ENCODE data around the gene FASTK.

FASTK gene

DNA sequence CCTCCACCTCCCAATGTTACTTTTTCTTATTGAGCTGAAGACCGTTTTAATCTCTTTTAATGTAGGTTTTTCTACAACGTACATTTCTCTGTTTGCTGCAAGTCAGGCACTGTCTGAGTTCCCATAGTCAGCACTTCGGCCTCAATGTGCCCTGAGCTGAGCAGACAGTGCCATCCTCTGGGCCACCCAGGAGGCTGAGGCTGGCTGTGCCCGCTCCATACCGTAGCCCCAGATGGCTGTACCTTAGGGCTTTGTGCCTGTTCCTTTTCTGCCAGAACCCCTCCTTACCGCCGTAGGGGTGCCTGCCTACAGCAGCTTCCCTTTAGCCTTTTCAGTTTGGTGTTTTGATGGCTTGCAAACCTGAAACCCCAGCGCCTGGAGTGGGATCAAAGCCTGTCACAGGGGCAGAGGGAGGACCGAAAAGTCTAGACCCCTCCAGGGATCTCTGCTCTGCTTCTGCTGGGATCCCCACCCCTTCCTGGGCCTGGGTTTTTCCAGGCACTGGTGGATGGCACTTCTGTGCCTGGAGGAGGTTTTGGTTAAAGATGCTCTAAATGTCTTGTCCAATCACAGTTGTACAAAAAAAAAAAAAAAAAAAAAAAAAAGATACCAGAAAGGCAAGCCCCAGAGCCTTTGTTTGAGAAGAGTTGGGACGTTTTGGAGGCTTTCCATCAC lies 14.7 kb upstream of the FASTK start:
- DNase-seq = no peak

DNA sequence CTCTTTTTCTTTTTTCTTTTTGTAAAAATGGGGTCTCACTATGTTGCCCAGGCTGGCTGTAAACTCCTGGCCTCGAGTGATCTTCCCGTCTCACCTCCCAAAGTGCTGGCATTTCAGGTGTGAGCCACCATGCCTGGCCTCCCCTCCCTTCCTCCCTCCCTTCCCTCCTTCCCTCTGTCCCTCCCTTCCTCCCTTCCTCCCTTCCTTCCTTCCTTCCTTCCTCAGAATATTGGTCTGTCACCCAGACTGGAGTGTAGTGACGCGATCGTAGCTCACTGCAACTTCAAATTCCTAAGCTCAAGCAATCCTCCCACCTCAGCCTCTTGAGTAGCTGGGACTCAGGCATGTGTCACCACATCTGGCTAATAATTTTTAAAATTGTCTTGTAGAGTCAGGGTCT lies 14.1 kb upstream of the FASTK start:
- DNase-seq = no peak

DNA sequence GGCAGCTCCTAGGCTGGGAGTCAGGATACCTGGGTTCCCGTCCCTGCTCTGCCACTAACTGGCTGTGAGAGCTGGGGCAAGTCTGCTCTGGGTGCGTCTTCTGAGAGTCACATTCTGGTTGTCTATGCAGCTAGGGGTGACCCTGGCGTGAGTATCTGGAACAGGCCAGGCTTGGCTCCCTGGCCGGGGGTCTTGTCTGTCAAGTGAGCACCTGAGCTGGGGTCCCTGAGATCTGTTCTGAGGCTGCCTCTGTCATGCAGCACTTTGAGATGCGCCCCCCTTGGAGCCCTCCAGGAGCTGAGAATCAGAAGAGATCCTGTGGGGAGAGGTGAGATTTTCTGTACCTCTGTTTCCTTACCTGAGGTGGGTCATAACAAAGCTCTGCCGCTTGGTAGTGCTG lies 13.1 kb upstream of the FASTK start:
- DNase-seq = no peak

GRCh38 chr7:151091988-151092387 lies 11.4 kb upstream of the FASTK start:
- no peak for DNase-seq

GRCh38 chr7:151091431-151091830 lies 10.8 kb upstream of the FASTK start:
- DNase-seq = no peak

DNA sequence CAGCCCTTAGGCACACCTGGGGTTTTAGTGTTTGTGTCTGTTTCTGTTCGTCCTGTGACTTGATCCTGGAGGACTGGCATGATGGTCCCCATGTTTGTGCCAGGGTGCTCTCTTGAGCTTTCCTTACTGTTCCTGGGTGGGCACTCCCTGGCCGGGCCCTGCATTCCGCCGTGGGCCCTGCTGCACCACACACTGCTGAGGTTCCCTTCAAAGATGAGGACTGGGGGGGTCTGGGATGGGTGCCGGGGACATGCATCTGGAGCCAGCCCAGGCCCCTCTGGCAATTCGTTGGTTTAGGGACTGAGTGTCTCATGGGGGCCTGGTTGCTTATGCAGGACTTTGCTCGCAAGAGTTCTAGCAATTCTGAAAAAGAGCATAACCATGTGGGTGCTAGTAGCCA lies 10.4 kb upstream of the FASTK start:
- no peak for DNase-seq

GRCh38 chr7:151089893-151090730 lies 9.5 kb upstream of the FASTK start:
- peak; percentile 40 to 68 for DNase-seq

- DNase-seq = no peak
These were observed 8.5 kb upstream of the FASTK start for GRCh38 chr7:151088856-151089699.

- DNase-seq = no peak
These were observed 7.6 kb upstream of the FASTK start for GRCh38 chr7:151088019-151088855.

DNA sequence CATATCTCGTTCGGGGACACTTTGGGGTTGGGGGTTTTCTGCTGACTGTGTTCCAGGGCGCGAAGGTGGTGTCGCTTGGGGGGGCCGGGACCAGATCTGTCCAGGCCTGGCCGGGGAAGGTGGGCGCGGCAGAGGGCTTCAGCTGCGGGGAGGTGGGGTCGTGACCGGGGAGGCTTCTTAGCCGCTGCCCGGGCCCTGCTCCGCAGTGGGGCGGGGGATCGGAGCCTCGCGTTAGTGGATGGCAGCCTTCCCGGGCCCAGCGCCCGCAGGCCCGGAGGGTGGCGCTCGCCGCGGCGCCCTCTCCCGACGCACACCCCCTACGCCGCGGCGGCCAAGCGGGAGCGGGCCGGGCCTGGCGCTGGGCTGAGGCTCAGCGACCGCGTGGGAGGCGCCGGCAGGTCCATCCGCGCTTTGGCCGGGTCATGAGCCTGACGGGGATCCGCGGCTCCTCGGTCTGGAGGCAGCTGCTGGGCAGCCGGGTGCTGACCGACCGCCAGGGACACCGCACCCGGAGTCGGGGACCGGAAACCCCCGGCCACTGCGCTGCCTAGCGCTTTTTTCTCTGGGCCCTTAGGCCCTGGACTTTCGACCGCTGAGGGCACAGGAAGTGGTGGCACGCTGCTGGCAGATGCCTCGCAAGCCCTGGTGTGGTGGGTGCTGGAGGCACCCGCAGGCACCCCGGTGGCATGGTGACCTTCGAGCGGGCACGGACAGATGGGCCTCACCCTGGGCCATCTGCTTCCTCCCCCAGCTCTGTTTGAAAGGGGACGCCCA lies 6.8 kb upstream of the FASTK start:
- DNase-seq = peak in 1 of 2 experiments; percentile 7

DNA sequence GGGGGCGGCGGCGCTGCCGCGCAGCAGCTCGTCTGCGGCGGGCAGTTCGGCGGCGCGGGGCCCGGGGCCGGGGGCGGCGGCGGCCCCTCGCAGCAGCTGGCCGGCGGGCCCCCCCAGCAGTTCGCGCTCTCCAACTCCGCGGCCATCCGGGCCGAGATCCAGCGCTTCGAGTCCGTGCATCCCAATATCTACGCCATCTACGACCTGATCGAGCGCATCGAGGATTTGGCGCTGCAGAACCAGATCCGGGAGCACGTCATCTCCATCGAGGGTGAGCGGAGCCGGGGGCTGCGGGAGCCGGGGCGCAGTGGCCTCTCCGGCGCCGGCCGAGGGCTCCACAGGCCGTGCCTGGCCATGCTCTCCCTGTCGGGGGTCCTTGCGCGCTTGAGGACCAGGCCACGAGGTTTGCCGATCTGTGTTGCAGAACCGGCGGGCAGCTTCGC lies 6.2 kb upstream of the FASTK start:
- DNase-seq = no peak

DNA sequence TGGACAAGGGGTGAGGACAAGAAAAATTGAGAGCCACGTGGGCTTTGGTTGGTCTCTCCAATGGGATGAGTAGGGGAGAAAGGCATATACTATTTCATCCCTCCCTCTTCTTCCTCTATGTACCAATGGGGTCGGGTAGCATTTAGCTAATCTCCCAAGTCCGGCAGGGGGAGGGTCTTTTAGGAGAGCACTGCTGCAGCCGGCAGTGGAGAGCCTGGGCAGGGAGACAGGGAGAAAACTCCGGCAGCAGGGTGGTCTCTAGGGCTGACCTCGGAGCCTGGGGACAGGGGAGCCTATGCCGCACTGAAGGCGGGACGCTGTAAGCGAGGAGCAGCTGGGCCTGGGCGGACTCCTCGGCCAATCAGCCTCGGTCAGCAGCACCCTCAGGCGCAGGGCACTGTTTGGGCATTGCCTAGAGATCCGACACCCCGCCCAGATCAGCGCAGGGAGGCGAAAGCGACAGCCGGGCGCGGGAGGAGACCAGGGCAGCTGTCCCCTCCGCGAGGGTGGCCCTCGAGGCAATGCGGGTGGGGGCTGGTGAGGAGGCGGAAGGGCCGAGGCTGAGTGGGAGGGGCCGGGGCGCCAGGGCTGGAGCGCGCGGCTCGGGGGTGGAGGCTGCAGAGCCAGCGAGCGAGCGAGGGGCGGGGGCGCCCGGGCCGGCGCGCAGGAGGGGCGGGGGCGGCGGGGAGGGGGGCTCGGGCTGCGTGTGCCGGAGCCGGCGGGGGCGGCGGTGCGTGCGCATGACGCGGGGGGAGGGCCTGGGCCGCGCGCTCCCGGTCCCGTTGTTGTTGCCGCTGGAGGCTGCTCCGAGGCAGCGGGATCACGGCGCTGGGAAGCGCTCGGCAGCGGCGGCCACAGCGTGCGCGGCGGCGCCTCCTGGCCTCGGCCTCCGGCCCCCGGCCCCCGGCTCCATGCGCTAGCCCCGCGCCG lies 5.3 kb upstream of the FASTK start, which contains the start of gene AGAP3:
Gene AGAP3 (plus strand): TSS at position 785 of the 930 bp plus-strand sequence. CDS start 267 bp downstream, outside the sequence.
- peak in 1 of 2 experiments; percentile 49 for DNase-seq

- DNase-seq = no peak
These were observed 4.7 kb upstream of the FASTK start for GRCh38 chr7:151085329-151085690.

- no peak for DNase-seq
These were observed 3.2 kb upstream of the FASTK start for GRCh38 chr7:151083824-151084160.

DNA sequence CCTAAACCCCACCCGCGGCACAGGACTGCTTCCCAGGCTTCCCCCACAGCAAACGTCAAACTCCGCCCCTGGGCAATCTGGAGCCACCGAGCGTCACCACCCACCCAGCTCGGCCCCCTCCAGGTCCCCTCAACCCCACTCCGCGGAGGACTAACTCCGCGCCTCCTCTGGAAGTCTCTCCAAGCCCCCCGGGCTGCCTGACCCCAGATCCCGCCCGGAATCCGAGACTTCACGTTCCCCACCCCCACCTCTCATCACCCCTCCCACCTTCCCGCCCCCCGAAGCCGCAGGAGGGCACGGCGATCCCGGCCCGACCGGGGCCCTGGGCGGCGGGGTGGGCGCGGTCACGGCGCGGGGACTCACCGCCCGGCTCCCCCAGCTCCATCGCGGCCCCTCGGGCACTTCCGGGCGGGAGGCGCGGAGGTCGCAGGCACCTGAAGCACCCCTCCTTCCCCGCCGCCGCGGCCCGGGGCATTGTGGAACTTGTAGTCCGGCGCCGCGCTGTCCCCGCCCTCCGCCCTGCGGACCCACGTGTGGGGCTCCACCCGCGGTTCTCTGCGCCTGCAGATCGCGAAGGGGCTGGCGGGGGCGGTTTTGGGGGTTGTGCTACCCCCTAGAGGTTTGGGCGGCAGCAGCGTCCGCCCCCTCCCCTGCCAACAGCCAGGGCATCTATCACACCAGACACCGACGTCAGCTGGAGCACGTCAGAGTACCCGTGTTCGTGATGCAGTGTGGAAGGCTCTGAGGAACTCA lies 2.6 kb upstream of the FASTK start, which contains the start of gene TMUB1:
Gene TMUB1 (minus strand): TSS at position 423 of the 753 bp plus-strand sequence. CDS start 930 bp downstream, outside the sequence.
- no peak for DNase-seq

- no peak for DNase-seq
These were observed 1.8 kb upstream of the FASTK start for GRCh38 chr7:151082141-151083070.

GRCh38 chr7:151081170-151082101 lies 827 bp upstream of the FASTK start:
- no peak for DNase-seq
